Measurements from ENCODE around the gene SPON2.
"Not testable (repeated sequence)": the region's sequence is repeated elsewhere in the genome, so short reads cannot be mapped to it uniquely, and the experiment has no call there.

The SPON2 gene

DNA sequence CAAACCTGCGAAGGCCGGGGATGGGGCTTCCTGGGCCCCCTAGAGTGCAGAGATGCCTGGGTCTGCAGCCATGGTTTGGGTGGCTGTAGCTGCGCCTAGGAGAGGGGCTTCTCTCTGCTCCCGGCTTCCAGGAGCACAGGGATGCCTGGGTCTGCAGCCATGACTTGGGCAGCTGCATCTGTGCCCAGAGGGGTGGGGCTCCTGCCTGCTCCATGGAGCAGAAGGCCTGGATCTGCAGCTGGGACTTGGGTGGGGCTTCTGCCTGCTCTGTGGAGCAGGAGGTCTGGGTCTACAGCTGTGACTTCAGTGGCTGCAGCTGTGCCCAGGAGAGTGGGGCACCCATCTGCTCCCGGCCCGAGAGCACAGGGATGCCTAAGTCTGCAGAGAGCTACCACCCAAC is 20.8 kb downstream of the SPON2 start:
- no peak for DNase-seq (ENCODE audit: low spot score)

DNA sequence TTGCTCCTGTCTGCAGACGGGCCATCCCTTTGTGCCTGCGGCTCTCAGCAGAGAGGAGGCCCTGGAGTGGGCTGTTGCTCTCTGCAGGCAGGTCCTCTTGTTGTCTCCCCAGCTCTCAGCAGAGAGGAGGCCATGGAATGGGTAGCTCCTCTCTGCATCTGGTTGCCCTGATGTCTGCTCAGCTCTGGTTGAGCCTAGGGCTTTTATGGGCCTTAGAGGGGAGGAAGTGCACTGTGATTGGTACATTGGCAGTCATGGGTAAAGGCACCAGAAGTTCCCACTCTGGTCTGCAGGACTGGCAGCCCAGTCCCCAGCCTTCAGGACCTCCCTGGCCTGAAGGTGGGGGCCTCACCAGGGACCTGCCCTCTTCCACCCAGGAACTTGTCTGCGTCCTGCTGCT is 21.5 kb downstream of the SPON2 start:
- DNase-seq (ENCODE audit: low spot score) = no peak

DNA sequence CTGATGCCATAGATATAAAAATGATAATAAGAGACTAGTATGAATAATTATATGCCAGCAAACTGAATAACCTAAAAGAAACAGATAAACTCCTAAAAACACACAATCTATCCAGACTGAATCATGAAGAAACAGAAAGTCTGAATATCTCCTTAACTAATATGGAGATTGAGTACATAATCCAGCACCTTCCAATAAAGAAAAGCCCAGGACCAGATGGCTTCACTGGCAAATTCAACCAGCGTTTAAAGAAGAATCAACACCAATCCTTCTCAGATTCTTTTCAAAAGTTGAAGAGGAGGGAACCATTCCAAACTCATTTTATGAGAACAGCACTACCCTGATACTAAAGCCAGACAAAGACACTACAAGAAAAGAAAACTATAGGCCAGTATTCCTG is 32.5 kb downstream of the SPON2 start:
- DNase-seq (ENCODE audit: low spot score) = no peak

GRCh38 chr4:1137850-1138249 is 34.5 kb downstream of the SPON2 start:
- DNase-seq (ENCODE audit: low spot score) = no peak

DNA sequence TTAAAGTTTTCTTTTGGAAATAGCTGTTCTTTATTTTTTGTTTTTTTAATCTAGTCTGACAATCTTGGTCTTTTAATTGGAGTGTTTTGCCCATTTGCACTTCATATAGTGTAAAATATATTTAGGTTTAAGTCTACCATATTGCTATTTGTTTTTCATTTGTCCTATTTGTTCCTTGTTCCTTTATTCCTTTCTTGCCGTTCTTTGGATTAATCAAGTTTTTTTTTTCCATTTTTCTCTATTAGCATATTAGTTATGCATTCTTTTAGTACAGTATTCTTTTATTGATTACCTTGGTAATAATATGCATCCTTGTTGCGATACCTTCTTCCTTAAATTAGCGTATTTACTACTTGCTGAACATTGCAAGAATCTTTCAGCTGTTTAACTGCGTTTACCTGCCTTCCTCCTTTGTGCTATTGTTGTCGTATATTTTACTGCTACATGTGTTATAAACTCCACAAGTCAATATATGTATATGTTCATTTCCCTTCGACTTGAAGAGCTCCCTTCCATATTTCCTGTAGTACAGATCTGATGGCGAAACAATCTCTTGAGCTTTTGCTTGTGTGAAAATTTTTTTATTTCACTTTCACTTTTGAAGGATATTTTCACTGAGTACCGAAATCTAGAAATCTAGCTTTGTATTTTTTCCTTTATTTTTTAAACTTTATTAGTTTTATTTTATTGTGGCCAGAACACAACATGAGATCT is 35.2 kb downstream of the SPON2 start:
- DNase-seq (ENCODE audit: low spot score) = no peak

- DNase-seq (ENCODE audit: low spot score) = no peak
These were observed 36.3 kb downstream of the SPON2 start for GRCh38 chr4:1136048-1136447.

GRCh38 chr4:1133033-1133432 is 39.4 kb downstream of the SPON2 start:
- no peak for DNase-seq (ENCODE audit: low spot score)

DNA sequence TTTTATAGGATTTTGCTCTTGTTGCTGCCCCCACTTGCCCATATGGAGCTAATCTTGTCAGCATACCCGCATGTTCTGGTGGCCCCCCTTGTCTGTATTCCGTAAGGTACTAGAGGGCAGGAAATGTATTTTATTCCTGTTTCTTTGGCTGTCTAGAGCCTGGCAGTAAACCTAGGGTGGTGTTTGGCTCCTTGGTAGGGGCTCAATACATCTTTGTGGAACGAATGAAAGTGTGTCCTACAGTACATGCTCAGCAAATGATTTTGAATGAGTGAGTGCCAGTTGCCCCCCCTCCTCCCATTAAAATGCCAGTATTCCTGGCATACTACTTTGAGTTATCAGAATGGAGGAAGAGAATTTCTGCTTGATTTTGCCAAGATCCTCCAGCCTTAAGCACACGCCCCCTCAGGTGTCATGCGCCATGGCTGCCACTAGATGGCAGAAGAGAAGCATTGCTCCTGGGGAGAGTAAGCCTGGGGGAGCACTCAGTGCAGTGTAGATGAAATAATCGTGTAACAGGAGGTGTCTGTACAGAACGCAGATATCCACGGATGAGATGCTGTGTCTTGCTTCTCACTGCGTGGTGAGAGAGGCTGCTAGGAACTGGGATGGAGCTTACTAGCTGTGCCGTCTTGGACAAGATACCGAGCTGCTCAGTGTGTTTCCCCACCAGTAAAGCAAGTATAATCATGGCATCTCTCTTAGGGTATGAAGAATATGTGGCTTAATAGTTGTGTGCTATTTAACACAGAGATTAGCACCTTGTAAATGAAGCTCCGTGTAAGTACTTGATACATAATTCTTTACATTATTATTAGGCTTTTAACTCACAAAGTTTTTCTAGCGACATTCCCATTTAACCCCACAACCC is 41.8 kb downstream of the SPON2 start:
- peak; percentile 81 for DNase-seq (ENCODE audit: low spot score)

DNA sequence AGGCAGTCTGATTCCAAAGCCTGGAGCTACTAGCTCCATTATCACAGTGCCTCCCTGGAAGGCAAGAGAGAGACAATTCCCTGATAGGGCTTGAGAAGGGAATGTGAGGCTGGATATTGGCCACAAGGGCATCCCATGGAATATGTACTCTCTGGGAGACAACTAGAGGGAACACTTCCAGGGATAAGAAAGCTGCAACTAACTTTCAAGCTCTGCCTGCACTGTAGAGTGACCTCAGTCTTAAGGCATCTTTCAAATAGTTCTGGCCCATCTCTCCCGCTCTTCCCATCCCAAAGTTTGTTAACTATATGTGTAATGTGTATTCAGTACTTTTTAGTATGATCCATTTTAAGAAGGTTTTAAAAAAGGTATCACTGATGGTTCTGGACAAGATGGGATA is 45.9 kb downstream of the SPON2 start:
- DNase-seq (ENCODE audit: low spot score) = no peak

DNA sequence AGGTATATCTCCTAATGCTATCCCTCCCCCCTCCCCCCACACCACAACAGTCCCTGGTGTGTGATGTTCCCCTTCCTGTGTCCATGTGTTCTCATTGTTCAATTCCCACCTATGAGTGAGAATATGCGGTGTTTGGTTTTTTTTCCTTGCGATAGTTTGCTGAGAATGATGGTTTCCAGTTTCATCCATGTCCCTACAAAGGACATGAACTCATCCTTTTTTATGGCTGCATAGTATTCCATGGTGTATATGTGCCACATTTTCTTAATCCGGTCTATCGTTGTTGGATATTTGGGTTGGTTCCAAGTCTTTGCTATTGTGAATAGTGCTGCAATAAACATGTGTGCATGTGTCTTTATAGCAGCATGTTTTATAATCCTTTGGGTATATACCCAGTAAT is 46.9 kb downstream of the SPON2 start:
- not testable (repeated sequence) for DNase-seq (ENCODE audit: low spot score)

DNA sequence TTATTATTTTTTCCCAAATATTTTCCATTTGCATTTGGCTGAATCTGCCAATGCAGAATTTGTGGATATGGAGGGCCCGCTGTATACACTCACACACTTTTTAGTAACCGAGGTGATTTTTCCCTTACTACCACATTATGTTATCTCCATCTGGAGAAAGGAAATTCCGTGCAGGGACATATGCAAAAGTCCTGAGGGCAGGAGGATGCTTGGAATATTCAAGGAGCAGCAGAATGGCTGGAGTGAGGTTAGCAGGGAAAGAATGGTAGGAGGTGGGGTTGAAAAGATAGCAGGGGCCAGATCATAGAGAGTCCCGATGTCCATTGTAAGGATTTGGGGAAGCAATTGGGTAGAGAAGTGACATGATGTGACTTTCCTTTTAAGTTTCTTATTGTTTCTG is 47.6 kb downstream of the SPON2 start:
- no peak for DNase-seq (ENCODE audit: low spot score)

DNA sequence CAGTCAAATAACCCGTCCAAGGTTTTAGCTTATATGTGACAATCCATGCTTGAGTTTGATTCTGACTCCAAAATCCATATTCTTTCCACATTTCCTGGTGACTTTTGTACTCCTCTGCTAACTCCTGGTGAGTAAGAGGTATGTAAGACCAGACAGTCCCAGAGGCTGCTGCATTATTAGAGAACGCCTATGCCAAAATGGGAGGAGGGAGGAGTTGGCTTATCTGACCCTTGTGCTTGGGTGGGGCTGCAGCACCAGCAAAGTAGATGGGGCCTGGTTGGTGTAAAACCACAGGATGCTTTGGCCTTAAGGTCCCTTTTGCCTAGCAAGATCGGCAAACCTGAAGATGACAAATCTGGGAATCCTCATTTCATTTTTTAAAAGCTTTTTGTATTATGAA is 49.9 kb downstream of the SPON2 start:
- no peak for DNase-seq (ENCODE audit: low spot score)
